Omental fat pad (tissue), 4 donors: ENCODE results near the gene GALNTL6. TPM values are rescaled to one million over a fixed set of nuclear protein-coding genes. Genes with fewer than 3 reads are reported as not detected.
A peak's percentile ranks its signal among the peaks of the same experiment; 100 is the strongest.

ENCODE experiments used
- ATAC-seq: fragments of 150-250 bp; one replicate; pipeline ENCODE4 v1.9.1; 2016; ENCODE audit warnings: mild to moderate bottlenecking, moderate library complexity; ENCODE audit not compliant: low FRiP score
- DNase-seq: peaks from one replicate; pipeline ENCODE4 v3.0.0-alpha.2; 2019; ENCODE audit warnings: low spot score
- total RNA-seq, 4 donors: library from RNA; depleted of rRNA; stranded (reverse); fragments of >200 nt; gene quantifications; one replicate each; pipeline ENCODE4 v1.1.0, GENCODE V29; 2016
- TF ChIP-seq, protein P1 (sequence below), 3 donors: fragments of 450-650 bp; IDR thresholded peaks; one replicate each; pipeline ENCODE4 v1.5.1; 2016 to 2017; ENCODE audit warnings: antibody characterized with exemption in 3 of 3, mild to moderate bottlenecking in 3 of 3, moderate library complexity in 2 of 3

Gene GALNTL6
- total RNA-seq, 4 donors from 2014 or later: not detected

DNA sequence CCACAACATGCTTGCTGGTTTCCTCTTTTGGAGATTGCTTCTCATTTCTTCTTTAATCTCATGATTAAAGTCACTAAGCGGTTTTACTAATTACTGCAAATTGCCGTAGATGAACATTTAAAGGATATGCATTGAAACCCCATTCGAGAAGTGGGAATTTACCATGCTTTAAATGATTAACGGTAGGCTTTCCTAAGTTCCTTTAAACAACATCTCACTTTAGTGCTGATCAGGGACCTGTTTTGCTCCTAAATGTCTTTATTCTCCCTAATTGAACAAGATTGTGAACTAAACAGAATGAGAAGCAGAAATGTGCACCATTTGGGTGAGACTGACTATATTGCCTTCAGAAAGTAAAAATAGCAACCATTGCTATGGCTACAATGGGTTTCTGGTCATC, 430.3 kb downstream of the GALNTL6 start:
- TF ChIP-seq, protein P1, sequence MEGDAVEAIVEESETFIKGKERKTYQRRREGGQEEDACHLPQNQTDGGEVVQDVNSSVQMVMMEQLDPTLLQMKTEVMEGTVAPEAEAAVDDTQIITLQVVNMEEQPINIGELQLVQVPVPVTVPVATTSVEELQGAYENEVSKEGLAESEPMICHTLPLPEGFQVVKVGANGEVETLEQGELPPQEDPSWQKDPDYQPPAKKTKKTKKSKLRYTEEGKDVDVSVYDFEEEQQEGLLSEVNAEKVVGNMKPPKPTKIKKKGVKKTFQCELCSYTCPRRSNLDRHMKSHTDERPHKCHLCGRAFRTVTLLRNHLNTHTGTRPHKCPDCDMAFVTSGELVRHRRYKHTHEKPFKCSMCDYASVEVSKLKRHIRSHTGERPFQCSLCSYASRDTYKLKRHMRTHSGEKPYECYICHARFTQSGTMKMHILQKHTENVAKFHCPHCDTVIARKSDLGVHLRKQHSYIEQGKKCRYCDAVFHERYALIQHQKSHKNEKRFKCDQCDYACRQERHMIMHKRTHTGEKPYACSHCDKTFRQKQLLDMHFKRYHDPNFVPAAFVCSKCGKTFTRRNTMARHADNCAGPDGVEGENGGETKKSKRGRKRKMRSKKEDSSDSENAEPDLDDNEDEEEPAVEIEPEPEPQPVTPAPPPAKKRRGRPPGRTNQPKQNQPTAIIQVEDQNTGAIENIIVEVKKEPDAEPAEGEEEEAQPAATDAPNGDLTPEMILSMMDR (IDR thresholded peaks at IDR 0.05): no peak
- DNase-seq (no peak), ATAC-seq (no peak)

DNA sequence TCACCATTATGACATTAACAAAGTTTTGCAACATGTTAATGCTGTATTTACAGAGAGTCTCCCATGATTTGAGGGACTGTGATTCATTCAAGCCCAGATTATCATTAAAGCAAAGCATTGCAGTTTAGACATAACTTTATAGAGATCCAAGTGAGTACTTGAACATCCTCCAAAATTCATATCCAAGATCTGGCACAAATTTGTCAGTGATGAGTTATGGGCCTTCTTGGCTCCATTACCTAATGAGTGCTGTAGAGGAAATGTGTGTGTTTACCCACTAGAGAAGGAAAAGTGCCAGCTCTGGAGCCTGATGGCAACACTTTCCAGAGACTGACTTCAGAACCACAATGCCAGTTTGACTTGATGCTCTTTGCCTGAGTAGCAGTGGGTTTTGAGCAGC, 432.3 kb downstream of the GALNTL6 start:
- TF ChIP-seq, protein P1 (IDR thresholded peaks at IDR 0.05): no peak
- ATAC-seq: peak; percentile 62
- no peak for DNase-seq

DNA sequence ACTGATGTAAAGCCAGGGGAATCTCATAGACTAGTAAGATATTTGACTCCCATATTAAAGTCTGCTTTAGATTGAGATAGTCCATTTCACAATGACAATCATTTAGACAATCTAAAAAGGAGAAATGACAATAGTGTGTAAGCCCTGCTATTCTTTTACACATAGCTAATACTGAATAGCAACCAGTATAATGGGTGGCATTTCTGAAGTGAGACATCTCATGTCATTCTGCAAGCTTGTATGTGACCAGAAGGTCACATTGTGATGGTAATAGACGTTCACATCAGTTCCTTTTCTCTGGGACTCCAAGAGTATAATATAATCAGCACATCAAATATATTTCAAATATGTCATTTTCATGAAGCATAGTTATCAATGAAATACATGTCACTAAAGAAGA, 440.2 kb downstream of the GALNTL6 start:
- no peak for ATAC-seq
- DNase-seq: no peak
- TF ChIP-seq, protein P1 (IDR thresholded peaks at IDR 0.05): no peak

DNA sequence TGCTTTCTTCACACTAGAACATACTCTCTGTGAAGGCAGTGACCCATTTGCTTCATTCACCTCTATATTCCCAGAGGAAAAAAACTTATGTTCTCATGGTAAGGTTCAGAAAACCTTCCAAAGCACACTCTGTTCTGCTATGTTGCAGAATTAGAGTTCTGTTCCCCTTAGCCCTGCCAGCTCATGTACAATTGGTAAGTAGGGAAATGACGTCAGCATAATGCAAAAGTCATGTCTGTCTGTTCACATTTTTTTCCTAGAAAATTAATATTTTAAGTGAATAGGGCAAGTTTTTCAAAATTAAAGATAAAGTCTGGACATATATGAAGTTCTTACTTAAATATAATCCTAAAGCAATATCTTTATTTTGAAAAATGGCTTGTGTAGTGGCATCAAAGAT, 443.6 kb downstream of the GALNTL6 start:
- TF ChIP-seq, protein P1 (IDR thresholded peaks at IDR 0.05): no peak
- ATAC-seq: no peak
- DNase-seq: no peak

DNA sequence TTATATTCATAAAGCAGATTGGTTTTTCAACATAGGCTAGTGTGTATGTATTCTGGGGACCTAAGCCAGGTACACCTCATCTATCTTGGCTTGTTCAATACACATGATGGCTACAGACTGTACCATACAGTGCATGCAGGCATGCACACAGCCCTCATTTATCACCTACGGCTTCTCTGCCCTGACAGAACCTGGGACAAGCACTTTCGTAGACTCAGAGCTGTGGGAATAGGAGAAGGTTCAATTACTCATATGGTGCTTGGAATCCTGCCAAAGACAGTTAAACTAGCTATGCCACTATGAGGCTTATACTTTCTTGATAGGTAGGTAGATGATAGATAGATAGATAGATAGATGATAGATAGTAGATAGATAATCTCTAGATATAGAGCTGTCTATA, 457.2 kb downstream of the GALNTL6 start:
- no peak for DNase-seq
- no peak for ATAC-seq
- TF ChIP-seq, protein P1 (IDR thresholded peaks at IDR 0.05): no peak

DNA sequence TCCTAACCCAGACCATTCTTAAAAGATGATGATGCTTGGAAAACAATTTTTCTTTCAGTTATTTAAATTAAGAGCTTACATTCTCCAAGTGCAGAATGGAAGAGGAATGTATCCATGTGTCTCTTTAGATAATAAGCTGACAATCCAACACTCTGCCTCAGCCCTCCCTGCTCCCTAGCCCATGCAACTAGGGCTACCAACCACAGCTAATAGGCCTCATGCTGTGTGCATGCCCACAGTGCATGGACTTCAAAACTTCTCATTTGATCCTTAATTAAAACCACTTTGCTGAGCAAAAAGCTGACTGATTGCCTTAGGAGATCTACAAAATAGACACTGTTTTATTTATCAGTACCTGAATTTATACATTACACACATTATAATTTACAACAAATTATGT, 473.9 kb downstream of the GALNTL6 start:
- ATAC-seq (no peak), DNase-seq (no peak)
- TF ChIP-seq, protein P1 (IDR thresholded peaks at IDR 0.05): no peak

DNA sequence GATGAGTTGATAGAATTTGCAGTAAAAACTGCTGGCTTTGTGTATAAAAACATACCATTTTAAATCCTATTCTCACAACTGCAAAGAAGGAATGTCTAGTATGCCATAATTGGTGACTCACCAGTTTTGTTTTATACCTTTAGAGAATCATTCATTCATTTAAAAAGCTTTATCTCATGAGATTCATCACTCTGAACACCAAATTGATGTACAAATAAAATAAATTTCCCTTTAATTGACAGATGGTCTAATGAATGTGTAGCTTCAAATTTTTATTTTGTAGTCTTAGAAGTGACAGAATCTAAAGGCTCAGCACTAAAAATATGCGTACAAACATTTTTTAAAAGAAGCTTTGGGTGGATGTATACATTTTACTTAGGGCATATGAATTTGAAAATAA, 492.5 kb downstream of the GALNTL6 start:
- TF ChIP-seq, protein P1 (IDR thresholded peaks at IDR 0.05): no peak
- DNase-seq: no peak
- no peak for ATAC-seq
